ENCODE measurements around the gene ADD3.

Gene ADD3

GRCh38 chr10:110006358-110007160, 1.2 kb upstream of the ADD3 start:
- DNase-seq, result no peak

GRCh38 chr10:110007161-110007700, 553 bp upstream of the ADD3 start:
- peak; percentile 39 to 42 for DNase-seq

GRCh38 chr10:110008518-110009339, 945 bp downstream of the ADD3 start:
- peak in 1 of 2 donors; percentile 30 for DNase-seq

GRCh38 chr10:110009736-110010475, 2.1 kb downstream of the ADD3 start:
- peak in 1 of 2 donors; percentile 23 for DNase-seq

- no peak for DNase-seq
These were observed 2.9 kb downstream of the ADD3 start for GRCh38 chr10:110010486-110011378.

- DNase-seq, result no peak
These were observed 3.9 kb downstream of the ADD3 start for GRCh38 chr10:110011681-110012080.

- DNase-seq, result no peak
These were observed 6.0 kb downstream of the ADD3 start for GRCh38 chr10:110013630-110014293.

GRCh38 chr10:110016039-110016438, 8.3 kb downstream of the ADD3 start:
- no peak for DNase-seq

GRCh38 chr10:110017052-110017451, 9.3 kb downstream of the ADD3 start:
- no peak for DNase-seq

GRCh38 chr10:110017907-110018306, 10.1 kb downstream of the ADD3 start:
- DNase-seq, result no peak

- no peak for DNase-seq
These were observed 12.5 kb downstream of the ADD3 start for GRCh38 chr10:110020265-110020664.

GRCh38 chr10:110022716-110023504, 15.1 kb downstream of the ADD3 start:
- no peak for DNase-seq

- DNase-seq, result no peak
These were observed 16.1 kb downstream of the ADD3 start for GRCh38 chr10:110023785-110024465.

- no peak for DNase-seq
These were observed 21.7 kb downstream of the ADD3 start for GRCh38 chr10:110029450-110029849.

GRCh38 chr10:110032801-110033700, 25.3 kb downstream of the ADD3 start:
- DNase-seq, result no peak

- no peak for DNase-seq
These were observed 26.0 kb downstream of the ADD3 start for GRCh38 chr10:110033701-110034235.

- DNase-seq, result no peak
These were observed 26.8 kb downstream of the ADD3 start for GRCh38 chr10:110034596-110034995.

Measured in stimulated activated CD4-positive, alpha-beta T cell treated with anti-CD3 and anti-CD28 coated beads, Interleukin-2, amount 100 ng/mL, for 48 hours (primary cell).